Measurements from ENCODE around the gene SASH1.

GRCh38 chr6:148524471-148524882 lies 181.8 kb downstream of the SASH1 start:
- TF ChIP-seq CTCF (IDR thresholded peaks at IDR 0.05; ENCODE audit: borderline replicate concordance, extremely low read depth, low read length, poor library complexity, severe bottlenecking) = no peak
- TF ChIP-seq EZH2 (IDR thresholded peaks at IDR 0.05; ENCODE audit: borderline replicate concordance, low read depth, low read length, severe bottlenecking) = no peak
